ENCODE data around the gene PASK.

Gene PASK

GRCh38 chr2:241125626-241126025 is 23.6 kb downstream of the PASK start:
- DNase-seq (ENCODE audit: low read depth), result no peak

GRCh38 chr2:241123816-241124536 is 25.3 kb downstream of the PASK start:
- DNase-seq (ENCODE audit: low read depth), result no peak

- no peak for DNase-seq (ENCODE audit: low read depth)
Observed at GRCh38 chr2:241122376-241123002, 26.8 kb downstream of the PASK start.

GRCh38 chr2:241121008-241121407 is 28.3 kb downstream of the PASK start:
- DNase-seq (ENCODE audit: low read depth), result no peak

- no peak for DNase-seq (ENCODE audit: low read depth)
Observed at GRCh38 chr2:241120440-241120839, 28.8 kb downstream of the PASK start.

GRCh38 chr2:241118737-241119505 is 30.4 kb downstream of the PASK start:
- DNase-seq (ENCODE audit: low read depth), result no peak

- DNase-seq (ENCODE audit: low read depth), result no peak
Observed at GRCh38 chr2:241116606-241117560, 32.4 kb downstream of the PASK start.

GRCh38 chr2:241115361-241115760 is 33.9 kb downstream of the PASK start:
- DNase-seq (ENCODE audit: low read depth), result no peak

- no peak for DNase-seq (ENCODE audit: low read depth)
Observed at GRCh38 chr2:241114836-241115235, 34.4 kb downstream of the PASK start.

GRCh38 chr2:241112592-241112991 is 36.7 kb downstream of the PASK start:
- DNase-seq (ENCODE audit: low read depth), result no peak

- DNase-seq (ENCODE audit: low read depth), result no peak
Observed at GRCh38 chr2:241112046-241112445, 37.2 kb downstream of the PASK start.

- DNase-seq (ENCODE audit: low read depth), result no peak
Observed at GRCh38 chr2:241111440-241111805, 37.8 kb downstream of the PASK start.

- no peak for DNase-seq (ENCODE audit: low read depth)
Observed at GRCh38 chr2:241110607-241111439, 38.4 kb downstream of the PASK start.

- no peak for DNase-seq (ENCODE audit: low read depth)
Observed at GRCh38 chr2:241110089-241110606, 39.1 kb downstream of the PASK start.

- DNase-seq (ENCODE audit: low read depth), result no peak
Observed at GRCh38 chr2:241109210-241110088, 39.8 kb downstream of the PASK start.

- DNase-seq (ENCODE audit: low read depth), result no peak
Observed at GRCh38 chr2:241108271-241109209, 40.7 kb downstream of the PASK start.

GRCh38 chr2:241107031-241107783 is 42.1 kb downstream of the PASK start:
- DNase-seq (ENCODE audit: low read depth), result no peak

- no peak for DNase-seq (ENCODE audit: low read depth)
Observed at GRCh38 chr2:241105641-241106040, 43.6 kb downstream of the PASK start.
